Smooth muscle cell (in vitro differentiated cells): ENCODE data around the gene RNASET2. TPM values are rescaled to one million over a fixed set of nuclear protein-coding genes. Genes with fewer than 3 reads are reported as not detected.

Source experiments
- DNase-seq: peaks from one replicate; lab custom pipeline; 2025; ENCODE audit not compliant: unreplicated experiment; lab: John Stamatoyannopoulos, UW
- H2AFZ ChIP-seq: fragments of 200-600 bp; sonication (generic); 2 replicates; pipeline ENCODE4 v1.6.0; 2016; ENCODE audit warnings: antibody characterized with exemption, low read depth, mild to moderate bottlenecking
- H3F3A ChIP-seq: fragments of 200-600 bp; sonication (generic); 2 replicates; pipeline ENCODE4 v1.6.0; 2017; ENCODE audit warnings: antibody characterized with exemption, low read depth
- H3K27ac ChIP-seq: fragments of 200-600 bp; sonication (generic); 2 replicates; pipeline ENCODE4 v1.5.1; 2016; ENCODE audit warnings: low read depth, mild to moderate bottlenecking
- H3K27me3 ChIP-seq: fragments of 200-600 bp; sonication (generic); 2 replicates; pipeline ENCODE4 v1.6.1; 2016; ENCODE audit warnings: low read depth, mild to moderate bottlenecking
- H3K36me3 ChIP-seq: fragments of 200-600 bp; sonication (generic); 2 replicates; pipeline ENCODE4 v1.5.1; 2016; ENCODE audit warnings: low read depth
- H3K4me1 ChIP-seq: fragments of 200-600 bp; sonication (generic); 2 replicates; pipeline ENCODE4 v1.5.1; 2016; ENCODE audit warnings: low read depth
- H3K4me2 ChIP-seq: fragments of 200-600 bp; sonication (generic); 2 replicates; pipeline ENCODE4 v1.6.0; 2016; ENCODE audit warnings: mild to moderate bottlenecking
- H3K4me3 ChIP-seq: fragments of 200-600 bp; sonication (generic); 2 replicates; pipeline ENCODE4 v1.5.1; 2016; ENCODE audit warnings: mild to moderate bottlenecking
- H3K79me2 ChIP-seq: fragments of 200-600 bp; sonication (generic); 2 replicates; pipeline ENCODE4 v1.6.0; 2016; ENCODE audit warnings: low read depth, mild to moderate bottlenecking
- H3K9ac ChIP-seq: fragments of 200-600 bp; sonication (generic); 2 replicates; pipeline ENCODE4 v1.6.0; 2016; ENCODE audit warnings: low read depth
- H3K9me3 ChIP-seq: fragments of 200-600 bp; sonication (generic); replicated peaks from 2 replicates; pipeline ENCODE4 v1.5.1; 2016; ENCODE audit warnings: low read depth
- H4K20me1 ChIP-seq: fragments of 200-600 bp; sonication (generic); 2 replicates; pipeline ENCODE4 v1.6.0; 2016; ENCODE audit warnings: low read depth
- CTCF ChIP-seq: fragments of 200-600 bp; sonication (generic); IDR thresholded peaks from 2 replicates; pipeline ENCODE4 v1.5.1; 2017; ENCODE audit warnings: borderline replicate concordance, mild to moderate bottlenecking, antibody characterized with exemption; ENCODE audit not compliant: insufficient read depth, poor library complexity, severe bottlenecking
- WGBS: methylation state at CpG from one replicate; pipeline ENCODE4 v1.1.7; 2016; ENCODE audit warnings: low lambda C conversion rate; 5-methylcytosine and 5-hydroxymethylcytosine counted together
- polyA plus RNA-seq: library from polyadenylated mRNA; unstranded; fragments of >200 nt; fragmentation: Nextera tagmentation; extraction: Ambion mirVana; gene quantifications from 2 replicates; pipeline ENCODE4 v1.2.1, GENCODE V29; 2016
- total RNA-seq: library from RNA; depleted of rRNA; stranded (reverse); fragments of >200 nt; gene quantifications from 2 replicates; pipeline ENCODE4 v1.2.3, GENCODE V29; 2014

Gene RNASET2
- total and polyA plus RNA-seq, 2 experiments from 2014 or later, result 20.6 to 29.3 TPM

- H3K9me3 ChIP-seq, result no peaks in the 10 kb centered on the region
- H3K9ac ChIP-seq, result no peak overlapping the region
- peaks cover 3% of the 10 kb centered on the region for H3K4me1 ChIP-seq
- no peak overlapping the region for H2AFZ ChIP-seq
- no peaks in the 10 kb centered on the region for H3K79me2 ChIP-seq
- no peak overlapping the region for H3K4me2 ChIP-seq
- TF ChIP-seq CTCF, result no peak
- no peaks in the 10 kb centered on the region for H3K36me3 ChIP-seq
- no peaks in the 10 kb centered on the region for H3K27me3 ChIP-seq
- no peak overlapping the region for H3K27ac ChIP-seq
- H3K4me3 ChIP-seq, result no peak overlapping the region
- no peak for DNase-seq
- H4K20me1 ChIP-seq, result no peaks in the 10 kb centered on the region
- 95% methylated on average over 33 of the region's 33 CpGs for WGBS
- H3F3A ChIP-seq, result no peaks in the 10 kb centered on the region
Observed at GRCh38 chr6:166902211-166902755, 54.1 kb downstream of the RNASET2 start.

- Histone ChIP-seq H3K36me3 (no peaks in the 10 kb centered on the region), H2AFZ (no peak overlapping the region), H3K27me3 (no peaks in the 10 kb centered on the region), H3K9ac (no peak overlapping the region), H4K20me1 (no peaks in the 10 kb centered on the region), H3K27ac (no peak overlapping the region), H3K4me1 (peaks cover 3% of the 10 kb centered on the region), H3K4me3 (no peak overlapping the region), H3K9me3 (no peaks in the 10 kb centered on the region), H3F3A (no peaks in the 10 kb centered on the region), H3K4me2 (no peak overlapping the region), H3K79me2 (no peaks in the 10 kb centered on the region)
- 96% methylated on average over 45 of the region's 45 CpGs for WGBS
- DNase-seq, result no peak
- no peak for TF ChIP-seq CTCF
Observed at GRCh38 chr6:166901626-166902025, 54.7 kb downstream of the RNASET2 start.

GRCh38 chr6:166900956-166901607 is 55.3 kb downstream of the RNASET2 start:
- Histone ChIP-seq H3K4me3 (no peak overlapping the region), H3K9ac (no peak overlapping the region), H3K36me3 (no peaks in the 10 kb centered on the region), H3K27ac (no peak overlapping the region), H3K79me2 (no peaks in the 10 kb centered on the region), H4K20me1 (no peaks in the 10 kb centered on the region), H3K9me3 (no peaks in the 10 kb centered on the region), H3F3A (no peaks in the 10 kb centered on the region), H3K4me1 (peaks cover 3% of the 10 kb centered on the region), H3K27me3 (no peaks in the 10 kb centered on the region), H3K4me2 (no peak overlapping the region), H2AFZ (no peak overlapping the region)
- DNase-seq, result no peak
- 98% methylated on average over 53 of the region's 53 CpGs for WGBS
- TF ChIP-seq CTCF, result no peak
